Stimulated activated CD4-positive, alpha-beta T cell treated with anti-CD3 and anti-CD28 coated beads, Interleukin-12 subunit alpha, Interleukin-12 subunit beta, amount 100 ng/mL, for 4 hours (primary cell): ENCODE data around the gene SMARCAL1.

Experiments used
- DNase-seq: peaks from one replicate; pipeline ENCODE4 v3.0.0-alpha.2; 2020

SMARCAL1 gene

GRCh38 chr2:216477283-216478035 lies 65.2 kb downstream of the SMARCAL1 start:
- no peak for DNase-seq

GRCh38 chr2:216478151-216478550 lies 65.9 kb downstream of the SMARCAL1 start:
- no peak for DNase-seq

GRCh38 chr2:216478791-216479190 lies 66.5 kb downstream of the SMARCAL1 start:
- DNase-seq: no peak

- no peak for DNase-seq
These were observed 67.9 kb downstream of the SMARCAL1 start for GRCh38 chr2:216480221-216480620.

GRCh38 chr2:216482640-216483039 lies 70.4 kb downstream of the SMARCAL1 start:
- DNase-seq: no peak

GRCh38 chr2:216485237-216485636 lies 73.0 kb downstream of the SMARCAL1 start:
- no peak for DNase-seq

- DNase-seq: no peak
These were observed 73.5 kb downstream of the SMARCAL1 start for GRCh38 chr2:216485745-216486144.

GRCh38 chr2:216486271-216486670 lies 74.0 kb downstream of the SMARCAL1 start:
- DNase-seq: no peak

- no peak for DNase-seq
These were observed 74.4 kb downstream of the SMARCAL1 start for GRCh38 chr2:216486708-216487107.

- no peak for DNase-seq
These were observed 77.8 kb downstream of the SMARCAL1 start for GRCh38 chr2:216490061-216490460.

GRCh38 chr2:216491793-216492596 lies 79.7 kb downstream of the SMARCAL1 start:
- DNase-seq: no peak

GRCh38 chr2:216492597-216493333 lies 80.5 kb downstream of the SMARCAL1 start:
- DNase-seq: no peak

GRCh38 chr2:216493334-216493685 lies 81.0 kb downstream of the SMARCAL1 start:
- DNase-seq: no peak

- DNase-seq: no peak
These were observed 83.4 kb downstream of the SMARCAL1 start for GRCh38 chr2:216495656-216496055.

GRCh38 chr2:216497382-216498069 lies 85.2 kb downstream of the SMARCAL1 start:
- no peak for DNase-seq

GRCh38 chr2:216498070-216498378 lies 85.7 kb downstream of the SMARCAL1 start:
- no peak for DNase-seq

- peak; percentile 88 for DNase-seq
These were observed 86.4 kb downstream of the SMARCAL1 start, which contains the start of gene RPL37A for GRCh38 chr2:216498379-216499352. Gene RPL37A, plus strand, starts transcription at chr2:216498844. Its CDS starts 31 bp downstream, at chr2:216498875.

GRCh38 chr2:216499641-216500218 lies 87.4 kb downstream of the SMARCAL1 start:
- DNase-seq: no peak

- DNase-seq: no peak
These were observed 88.3 kb downstream of the SMARCAL1 start for GRCh38 chr2:216500572-216500971.

- no peak for DNase-seq
These were observed 89.6 kb downstream of the SMARCAL1 start for GRCh38 chr2:216501854-216502253.

- no peak for DNase-seq
These were observed 90.3 kb downstream of the SMARCAL1 start for GRCh38 chr2:216502381-216503158.
